Transverse colon (tissue), 4 donors: Measurements from ENCODE around the gene CCDC33. TPM values are rescaled to one million over a fixed set of nuclear protein-coding genes. Genes with fewer than 3 reads are reported as not detected.

ENCODE experiments used
- DNase-seq: peaks from one replicate; pipeline ENCODE4 v3.0.0-alpha.2; 2019
- H3K27ac ChIP-seq, 4 donors: fragments of 200-600 bp; sonication (generic); 2 replicates each; pipeline ENCODE4 v1.5.1; 2016 to 2018; ENCODE audit warnings: inconsistent platforms in 4 of 4
- H3K27me3 ChIP-seq: fragments of 200-600 bp; sonication (generic); 2 replicates; pipeline ENCODE4 v1.5.1; 2017; ENCODE audit warnings: inconsistent platforms
- H3K36me3 ChIP-seq, 4 donors: fragments of 200-600 bp; sonication (generic); 2 replicates each; pipeline ENCODE4 v1.5.1; 2017 to 2019; ENCODE audit warnings: inconsistent platforms in 4 of 4
- H3K4me1 ChIP-seq, 4 donors: fragments of 200-600 bp; sonication (generic); 2 replicates each; pipeline ENCODE4 v1.5.1; 2017 to 2020; ENCODE audit warnings: inconsistent platforms in 4 of 4
- H3K4me3 ChIP-seq, 4 donors: fragments of 200-600 bp; sonication (generic); 1 replicate in 1 of 4; 2 replicates in 3 of 4; pipeline versions ENCODE4 v1.5.1 to v1.6.1; 2017 to 2019; ENCODE audit warnings: inconsistent platforms in 4 of 4
- H3K9me3 ChIP-seq, 2 donors: fragments of 200-600 bp; sonication (generic); 2 replicates each; pipeline ENCODE4 v1.5.1; 2017 to 2019; ENCODE audit warnings: inconsistent platforms in 2 of 2
- CTCF ChIP-seq, 5 experiments: fragments of 200-600 bp in 3 of 5; fragments of 450-650 bp in 2 of 5; sonication (generic) in 3 of 5; IDR thresholded peaks; 1 replicate in 2 of 5; 2 replicates in 3 of 5; pipeline ENCODE4 v1.5.1; 2016 to 2017; ENCODE audit warnings: antibody characterized with exemption in 5 of 5, inconsistent platforms in 3 of 5, mild to moderate bottlenecking in 2 of 5, moderate library complexity in 1 of 5
- EP300 ChIP-seq: sonication (generic); formaldehyde crosslinking; IDR thresholded peaks from one replicate; pipeline ENCODE4 v1.6.1; 2017; ENCODE audit warnings: antibody characterized with exemption, low read depth
- POLR2A ChIP-seq: fragments of 450-650 bp; IDR thresholded peaks from one replicate; pipeline ENCODE4 v1.6.1; 2016; ENCODE audit warnings: antibody characterized with exemption, mild to moderate bottlenecking, moderate library complexity
- POLR2AphosphoS5 ChIP-seq, 3 donors: sonication (generic); formaldehyde crosslinking; IDR thresholded peaks; one replicate each; pipeline ENCODE4 v1.6.1; 2016; ENCODE audit warnings: antibody characterized with exemption in 3 of 3
- WGBS, 2 donors: methylation state at CpG; one replicate each; pipeline ENCODE4 v1.1.5; 2018; ENCODE audit warnings: low coverage in 1 of 2; 5-methylcytosine and 5-hydroxymethylcytosine counted together
- in situ Hi-C, 4 donors: fragments of 200-750 bp; cut with MboI; loops; one replicate each; pipeline versions ENCODE4 v1.15.0 to v1.15.1; 2017; ENCODE audit warnings: low sequenced_read_pairs in 3 of 4, low pct_ligation_motif_present in 1 of 4, low pct_unique_long_range_greater_than_20kb in 1 of 4
- intact Hi-C: fragments of 100-400 bp; cut with DNase I; formaldehyde crosslinking; loops from one replicate; pipeline ENCODE4 v1.15.1; 2023; ENCODE audit warnings: low total_unique reads
- total RNA-seq, 4 donors: library from RNA; depleted of rRNA; stranded (reverse); fragments of >200 nt; gene quantifications; one replicate each; pipeline ENCODE4 v1.1.0, GENCODE V29; 2016

Gene CCDC33
- total RNA-seq, 4 donors from 2014 or later = 0.16 TPM; not detected in 3

GRCh38 chr15:74376825-74377581 is 140.9 kb downstream of the CCDC33 start:
- Histone ChIP-seq H3K4me3 (no peak overlapping the region), H3K4me1 (peaks cover 9 to 19% (median 13%) of the 10 kb centered on the region in 4 donors), H3K36me3 (no peaks in the 10 kb centered on the region), H3K27me3 (peaks cover 6% of the 10 kb centered on the region), H3K27ac (no peak overlapping the region), H3K9me3 (no peaks in the 10 kb centered on the region)
- in situ Hi-C loops = loop anchor here in 2 of 4 donors (25.0 kb wide), 1 partner anchor 385 kb away; no protein-coding TSS in a partner anchor
- TF ChIP-seq POLR2A (no peak), EP300 (no peak), POLR2AphosphoS5 (IDR thresholded peaks at IDR 0.05) (no peak)
- intact Hi-C loops = no loop called here
- 71% methylated on average over 1 to 5 of the region's 6 CpGs for WGBS, 2 donors
- DNase-seq = no peak

DNA sequence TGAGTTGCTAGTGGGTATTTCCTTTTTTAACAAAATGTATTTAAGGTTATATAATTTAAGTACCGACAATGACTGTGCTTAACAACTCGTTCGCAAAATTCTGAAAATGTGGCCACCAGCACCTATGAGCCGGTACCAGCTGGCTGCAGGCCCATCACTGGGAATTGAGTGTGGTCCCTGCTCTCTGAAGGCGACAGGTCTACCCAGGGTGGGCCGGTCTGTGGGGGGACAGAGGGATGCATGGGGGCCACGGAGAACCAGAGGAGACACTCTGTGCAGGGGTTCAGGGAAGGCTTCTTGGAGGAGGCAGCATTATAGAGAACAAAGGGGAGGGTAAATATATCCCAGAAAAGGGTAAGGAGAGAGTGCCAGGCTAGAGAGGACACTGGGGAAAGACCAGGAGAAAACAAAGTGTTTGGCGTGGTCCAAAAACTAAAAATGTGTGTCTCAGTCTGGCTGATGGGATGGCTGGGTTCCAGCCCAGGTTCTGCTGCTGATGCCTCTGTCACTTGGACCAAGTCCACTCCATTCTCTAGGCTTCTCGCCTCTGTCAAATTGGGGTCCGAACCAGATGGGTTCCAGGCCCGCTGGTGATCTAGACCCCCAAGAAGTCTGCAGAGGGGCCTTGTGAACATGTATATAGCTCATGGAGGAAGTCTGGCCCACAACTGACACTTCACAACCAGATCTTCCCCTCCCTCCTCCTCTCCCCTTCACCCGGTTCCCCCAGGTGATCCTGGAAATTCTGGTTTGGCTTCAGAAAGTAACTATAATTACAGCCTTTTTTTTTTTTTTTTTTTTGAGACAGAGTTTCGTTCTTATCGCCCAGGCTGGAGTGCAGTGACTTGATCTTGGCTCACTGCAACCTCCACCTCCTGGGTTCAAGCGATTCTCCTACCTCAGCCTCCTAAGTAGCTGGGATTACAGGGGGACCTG is 142.0 kb downstream of the CCDC33 start:
- Histone ChIP-seq H3K36me3 (no peaks in the 10 kb centered on the region), H3K4me1 (peaks cover 9 to 19% (median 13%) of the 10 kb centered on the region in 4 donors), H3K27ac (no peak overlapping the region), H3K9me3 (no peaks in the 10 kb centered on the region), H3K4me3 (no peak overlapping the region), H3K27me3 (peaks cover 3% of the 10 kb centered on the region)
- 80 to 81% methylated on average over 8 to 15 of the region's 15 CpGs for whole genome bisulfite sequencing, 2 donors
- in situ Hi-C loops = loop anchor here in 2 of 4 donors (25.0 kb wide), 1 partner anchor 384 kb away; no protein-coding TSS in a partner anchor
- no peak for TF ChIP-seq CTCF (IDR thresholded peaks at IDR 0.05)
- no peak for TF ChIP-seq POLR2A
- no peak for TF ChIP-seq POLR2AphosphoS5 (IDR thresholded peaks at IDR 0.05)
- no peak for TF ChIP-seq EP300
- no peak for DNase-seq
- intact Hi-C loops = no loop called here

DNA sequence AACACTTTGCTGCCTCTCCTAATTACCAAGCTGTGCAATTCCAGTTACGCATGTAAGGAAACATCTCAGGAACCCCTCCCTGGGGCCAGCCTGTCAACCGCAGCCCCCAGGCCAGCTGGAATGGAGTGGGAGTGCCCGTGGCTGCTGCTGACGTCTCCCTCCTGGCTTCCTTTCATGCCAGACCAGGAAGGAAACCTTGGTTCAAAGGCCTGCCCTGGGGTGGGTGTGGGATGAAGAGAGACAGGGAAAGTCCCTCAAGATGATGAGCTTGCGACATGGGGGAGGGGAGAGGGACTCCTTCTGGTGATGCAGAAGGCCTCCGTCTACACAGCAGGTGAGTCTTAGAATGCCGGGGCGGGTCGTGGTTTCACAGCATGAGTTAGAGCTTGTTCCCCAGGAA is 142.7 kb downstream of the CCDC33 start:
- in situ Hi-C loops = loop anchor here in 2 of 4 donors (25.0 kb wide), 1 partner anchor 383 kb away; no protein-coding TSS in a partner anchor
- TF ChIP-seq POLR2AphosphoS5 (IDR thresholded peaks at IDR 0.05) (no peak), POLR2A (no peak), CTCF (IDR thresholded peaks at IDR 0.05) (no peak), EP300 (no peak)
- Histone ChIP-seq H3K4me1 (peaks cover 9 to 17% (median 12%) of the 10 kb centered on the region in 4 donors), H3K36me3 (no peaks in the 10 kb centered on the region), H3K27ac (no peak overlapping the region), H3K4me3 (no peak overlapping the region), H3K9me3 (no peaks in the 10 kb centered on the region), H3K27me3 (no peaks in the 10 kb centered on the region)
- 10 to 29% methylated on average over 4 to 9 of the region's 9 CpGs for WGBS, 2 donors
- no peak for DNase-seq
- intact Hi-C loops = no loop called here

GRCh38 chr15:74380361-74381189 is 144.4 kb downstream of the CCDC33 start:
- TF ChIP-seq POLR2AphosphoS5 (IDR thresholded peaks at IDR 0.05) (no peak), CTCF (IDR thresholded peaks at IDR 0.05) (no peak), POLR2A (no peak), EP300 (no peak)
- no peaks in the 10 kb centered on the region for H3K27me3 ChIP-seq
- no peaks in the 10 kb centered on the region for H3K9me3 ChIP-seq
- 66 to 82% methylated on average over 2 to 12 of the region's 12 CpGs for WGBS, 2 donors
- H3K4me1 ChIP-seq = peaks cover 0 to 9% (median 0%) of the 10 kb centered on the region in 4 donors
- H3K36me3 ChIP-seq = no peaks in the 10 kb centered on the region
- intact Hi-C loops (loop anchor here (10.0 kb wide), 1 partner anchor 244 kb away; no protein-coding TSS in a partner anchor), in situ Hi-C loops (loop anchor here in 3 of 4 donors (5.0 to 25.0 kb wide), 2 partner anchors 57 to 382 kb away; no protein-coding TSS in a partner anchor)
- no peak for DNase-seq
- no peak overlapping the region for H3K4me3 ChIP-seq
- H3K27ac ChIP-seq = no peak overlapping the region
